Stimulated activated CD8-positive, alpha-beta memory T cell treated with anti-CD3 and anti-CD28 coated beads, Interleukin-2, amount 100 ng/mL, for 48 hours (primary cell): Measurements from ENCODE around the gene MNAT1.

Experiments
- DNase-seq, 2 donors: peaks; one replicate each; pipeline ENCODE4 v3.0.0-alpha.2; 2020; ENCODE audit warnings: low read depth in 2 of 2

The MNAT1 gene

GRCh38 chr14:60968099-60968498, 233.5 kb downstream of the MNAT1 start:
- no peak for DNase-seq

- no peak for DNase-seq
These were observed 234.1 kb downstream of the MNAT1 start for GRCh38 chr14:60968671-60969070.

DNA sequence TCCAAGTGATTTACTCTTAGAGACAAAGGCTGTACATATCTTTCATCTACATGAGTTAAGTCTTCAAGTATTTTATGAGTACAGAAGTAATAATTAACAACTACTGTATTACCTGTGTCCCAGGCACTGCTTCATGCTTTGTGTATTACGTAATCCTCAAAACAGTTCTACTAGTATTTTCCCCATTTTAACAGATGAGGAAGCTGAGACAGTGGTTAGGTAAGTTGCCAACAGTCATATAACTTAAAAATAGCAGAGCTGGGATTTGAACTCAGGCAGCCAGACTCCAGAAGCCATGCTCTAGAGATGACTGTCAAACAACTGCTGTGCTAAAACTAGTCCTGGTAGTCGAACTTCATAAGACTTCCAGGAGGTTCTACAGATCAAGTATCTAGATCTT, 235.6 kb downstream of the MNAT1 start:
- DNase-seq, result no peak

DNA sequence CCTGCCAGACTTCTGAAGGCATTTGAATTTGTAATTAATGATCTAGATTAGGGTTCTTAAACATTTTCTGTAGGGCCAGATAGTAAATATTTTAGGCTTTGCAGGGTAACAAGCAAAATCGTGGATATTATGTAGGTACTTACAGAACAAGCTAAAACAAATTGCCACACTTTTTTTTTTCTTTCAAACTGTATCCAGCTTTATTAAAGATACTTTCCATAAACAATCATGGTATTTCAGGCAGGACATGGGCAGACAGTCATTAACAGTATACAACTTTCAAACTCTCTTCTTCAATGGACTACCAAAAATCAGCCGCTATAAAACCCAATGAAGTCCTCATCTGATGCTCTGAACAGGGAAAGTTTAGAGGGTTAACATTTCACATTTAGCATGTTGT, 236.7 kb downstream of the MNAT1 start:
- no peak for DNase-seq

GRCh38 chr14:60972295-60972694, 237.7 kb downstream of the MNAT1 start:
- no peak for DNase-seq

GRCh38 chr14:60973070-60973469, 238.5 kb downstream of the MNAT1 start:
- DNase-seq, result no peak

- DNase-seq, result no peak
These were observed 239.6 kb downstream of the MNAT1 start for GRCh38 chr14:60974090-60974651.

DNA sequence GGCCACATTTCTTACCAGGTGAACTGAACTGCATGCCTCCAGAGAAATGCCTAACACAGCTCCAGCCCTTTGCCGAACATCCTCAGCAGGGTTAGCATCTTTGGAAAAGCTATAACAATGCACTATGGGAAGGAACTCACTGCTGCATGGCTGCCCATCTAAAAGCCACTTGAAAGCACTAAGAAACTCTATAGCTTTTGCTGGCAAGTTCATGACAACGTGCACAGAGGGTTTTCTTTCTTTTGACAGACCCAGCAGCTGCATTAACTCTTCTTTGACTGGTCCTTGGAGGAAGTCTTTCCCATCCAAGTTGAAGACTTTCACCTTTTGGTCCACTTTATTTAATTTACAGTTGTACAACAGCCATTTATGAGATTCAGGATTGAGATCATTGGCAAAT, 241.0 kb downstream of the MNAT1 start:
- DNase-seq, result no peak

DNA sequence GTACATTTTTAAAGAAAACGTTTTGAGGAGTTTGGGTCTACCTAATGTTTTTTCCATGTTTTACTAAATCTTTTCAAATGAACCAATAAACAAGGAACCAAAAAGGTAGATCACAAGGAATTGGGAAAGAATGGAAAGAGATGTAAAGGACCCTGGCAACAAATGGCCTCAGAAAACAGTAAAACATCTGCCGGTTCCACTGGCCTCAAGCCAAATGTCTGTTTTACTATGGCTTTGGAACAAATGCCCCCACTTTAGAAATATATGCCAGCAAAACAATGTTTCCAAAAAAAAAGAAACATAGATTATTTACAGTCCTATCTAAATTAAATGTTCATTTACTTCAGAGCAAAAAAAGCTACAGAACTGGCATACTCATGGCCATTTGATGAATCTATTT, 243.3 kb downstream of the MNAT1 start:
- DNase-seq, result no peak

DNA sequence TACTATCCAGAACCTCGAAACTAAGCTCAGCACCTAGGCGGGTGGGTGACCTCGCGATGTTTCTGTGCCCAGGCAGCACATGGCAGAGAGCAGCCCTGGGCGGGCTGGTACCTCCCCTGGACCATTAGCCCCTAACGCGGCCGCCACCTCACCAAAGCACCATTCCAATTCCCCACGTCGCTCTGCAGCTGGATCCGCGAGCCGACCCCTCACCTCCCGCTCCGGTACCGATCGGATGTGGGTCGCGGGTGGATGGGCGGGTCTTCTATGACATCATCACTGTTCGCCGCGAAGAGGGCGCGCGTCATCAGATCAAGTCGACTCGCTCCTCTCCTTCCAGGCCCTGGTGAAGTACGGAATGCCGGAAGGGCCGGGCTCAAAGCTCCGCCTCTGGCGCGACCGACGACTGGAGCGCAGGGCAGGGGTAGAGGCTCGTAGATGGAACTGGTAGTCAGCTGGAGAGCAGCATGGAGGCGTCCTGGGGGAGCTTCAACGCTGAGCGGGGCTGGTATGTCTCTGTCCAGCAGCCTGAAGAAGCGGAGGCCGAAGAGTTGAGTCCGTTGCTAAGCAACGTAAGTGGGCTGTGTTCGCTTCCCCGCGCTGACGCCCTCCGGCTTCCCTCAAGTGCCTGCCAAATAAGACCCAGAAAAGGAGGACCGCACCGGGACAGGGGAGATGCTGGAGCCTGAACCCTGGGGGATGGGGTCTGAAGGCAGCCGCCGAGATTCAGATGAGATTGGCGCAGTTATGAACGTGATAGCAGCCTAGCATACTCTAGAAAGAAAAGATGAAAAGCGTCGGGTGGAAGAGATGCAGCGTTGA, 246.5 kb downstream of the MNAT1 start, which contains the start of the genes SLC38A6 and TRMT5:
Gene SLC38A6, plus strand, starts transcription at position 435 of the 822 bp plus-strand sequence. Its CDS starts 33 bp downstream, at position 468.
Gene TRMT5, minus strand, starts transcription at position 269 of the 822 bp plus-strand sequence. Its CDS starts 106 bp downstream, at position 163.
- DNase-seq, result peak; percentile 72 to 88

DNA sequence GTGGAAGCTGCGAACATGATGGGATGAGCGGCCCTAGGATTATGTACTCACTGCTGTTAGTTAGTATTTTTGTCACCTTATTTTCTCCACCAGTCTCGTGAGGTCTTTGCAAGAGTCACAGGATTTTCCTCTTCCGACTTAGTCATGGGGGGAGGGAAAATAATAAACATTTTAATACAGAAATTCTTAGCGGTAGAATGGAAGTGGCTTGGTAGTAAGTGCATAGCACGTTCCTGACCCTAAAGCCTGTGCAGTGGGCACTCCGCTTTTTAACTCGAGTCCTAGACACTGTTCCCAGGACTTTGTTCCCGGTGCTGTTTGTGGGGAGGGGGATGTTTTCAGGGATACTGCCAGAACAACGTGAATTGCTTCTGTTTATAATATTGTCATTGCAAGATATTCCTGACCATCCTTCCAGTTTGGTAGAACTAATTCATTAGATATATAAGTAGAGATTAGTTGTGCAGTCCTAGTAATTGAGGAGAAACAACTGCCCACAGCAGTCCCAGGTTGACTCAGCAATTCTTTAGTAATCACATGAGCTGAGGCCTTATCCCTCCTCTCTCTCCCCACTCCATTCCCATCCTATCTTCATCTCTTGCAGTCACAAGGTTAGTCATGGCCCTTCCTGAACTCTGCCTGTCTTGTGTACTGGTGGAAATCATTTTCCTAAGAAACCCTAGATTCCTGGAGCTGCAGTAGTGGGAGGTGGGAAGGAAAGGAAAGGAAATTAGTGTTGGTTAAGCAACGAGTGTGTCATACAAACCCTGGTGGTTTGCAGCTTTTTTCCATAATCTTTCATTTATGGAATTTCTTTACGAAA, 247.3 kb downstream of the MNAT1 start:
- DNase-seq, result no peak

DNA sequence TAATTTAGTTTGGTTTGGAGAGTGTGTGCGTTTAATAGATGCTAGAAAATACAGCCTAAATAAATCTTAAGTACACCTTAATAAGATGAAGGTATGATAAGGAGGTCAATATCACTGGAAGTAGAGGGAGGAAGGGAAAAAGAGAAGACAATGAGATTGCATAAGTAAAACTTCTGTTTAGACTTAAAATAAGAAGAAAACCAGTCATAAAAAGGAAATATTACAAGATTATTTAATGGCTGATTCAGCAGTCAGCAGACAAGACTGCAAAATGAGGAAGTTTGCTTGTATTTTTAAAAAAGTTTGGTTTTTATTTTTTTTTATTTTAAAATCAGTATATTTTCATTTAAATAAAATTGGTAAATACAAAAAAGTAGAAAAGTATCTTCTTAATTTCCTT, 249.6 kb downstream of the MNAT1 start:
- DNase-seq, result no peak

GRCh38 chr14:60986500-60986899, 251.9 kb downstream of the MNAT1 start:
- DNase-seq, result no peak

DNA sequence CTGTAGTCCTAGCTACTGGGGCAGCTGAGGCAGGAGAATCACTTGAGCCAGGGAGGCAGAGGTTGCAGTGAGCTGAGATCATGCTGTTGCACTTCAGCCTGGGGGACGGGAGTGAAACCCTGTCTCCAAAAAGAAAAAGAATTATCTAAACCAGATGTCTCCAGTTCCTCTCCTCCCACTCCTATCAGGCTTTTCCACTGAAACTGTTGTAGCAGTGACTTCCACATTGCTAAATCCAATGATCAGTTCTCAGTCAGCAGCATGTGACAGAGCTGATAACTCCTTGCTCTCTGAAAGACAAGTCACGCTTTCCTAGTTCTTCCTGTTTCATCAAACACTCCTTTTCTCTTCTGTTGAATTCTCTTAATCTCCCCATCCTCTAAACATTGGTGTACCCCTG, 255.0 kb downstream of the MNAT1 start:
- no peak for DNase-seq

DNA sequence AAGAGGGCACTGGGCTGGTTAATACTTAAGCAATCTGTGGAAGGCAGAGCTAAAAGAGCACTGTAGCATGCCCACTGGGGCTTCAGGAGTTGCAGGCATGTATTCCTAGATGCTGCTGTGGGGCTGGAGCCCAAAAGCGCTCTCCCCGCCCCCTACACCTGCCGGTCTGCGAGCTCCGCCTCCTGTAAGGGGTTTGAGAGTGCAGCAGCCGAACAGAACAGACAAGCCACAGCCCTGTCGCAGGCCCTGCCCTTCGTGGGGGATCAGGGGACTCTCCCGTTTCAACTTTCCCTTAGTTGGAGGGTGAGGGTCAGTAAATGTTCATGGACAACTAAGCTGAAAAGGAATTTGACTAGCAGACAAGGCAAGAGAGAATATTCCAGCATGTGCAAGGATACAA, 264.1 kb downstream of the MNAT1 start:
- no peak for DNase-seq

DNA sequence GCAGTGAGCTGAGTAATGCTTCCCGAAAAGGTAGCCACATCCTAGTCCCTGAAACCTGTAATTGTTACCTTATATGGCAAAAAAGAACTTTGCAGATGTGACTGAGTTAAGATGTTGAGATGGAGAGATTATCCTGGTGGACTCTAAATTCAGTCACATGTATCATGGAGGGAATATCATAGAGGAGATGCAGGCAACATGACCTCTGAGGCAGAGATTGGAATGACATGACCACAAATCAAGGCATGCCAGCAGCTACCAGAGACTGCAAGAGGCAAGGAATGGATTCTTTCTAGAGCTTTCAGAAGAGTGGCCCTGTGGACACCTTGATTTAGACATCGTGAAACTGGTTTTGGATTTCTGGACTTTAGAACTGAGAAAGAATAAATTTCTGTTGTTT, 265.0 kb downstream of the MNAT1 start:
- no peak for DNase-seq

DNA sequence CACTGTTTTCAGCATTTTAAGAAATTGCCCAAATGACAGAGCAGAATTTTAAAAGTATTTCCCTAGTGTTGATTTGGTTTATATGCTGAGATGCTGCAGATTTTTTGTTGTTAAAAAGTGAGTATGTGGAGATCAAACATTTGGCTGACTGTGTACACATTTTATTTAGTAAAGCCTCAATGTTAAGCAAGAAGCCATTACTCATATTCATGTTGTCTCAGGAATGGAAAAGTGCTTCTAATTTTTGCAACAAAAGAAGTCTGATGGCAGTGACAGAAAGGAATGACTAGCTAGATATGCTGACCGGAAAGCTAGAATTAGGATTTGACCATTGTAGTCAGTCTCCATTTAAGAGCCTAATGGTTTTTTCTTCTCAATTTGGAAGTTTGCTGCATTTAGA, 269.0 kb downstream of the MNAT1 start:
- DNase-seq, result no peak

GRCh38 chr14:61019537-61019936, 285.0 kb downstream of the MNAT1 start:
- DNase-seq, result no peak
